GM18858 (cell line): ENCODE data around the gene NFASC.

Experiments
- ATAC-seq: cut with Tn5 transposase; IDR thresholded peaks from one replicate; pipeline ENCODE4 v1.9.1; 2021; ENCODE audit not compliant: unreplicated experiment

NFASC gene

GRCh38 chr1:204979306-204979705 is 108.6 kb downstream of the NFASC start:
- ATAC-seq = no peak

GRCh38 chr1:204979891-204980649 is 109.4 kb downstream of the NFASC start:
- ATAC-seq = no peak

- no peak for ATAC-seq
Observed at GRCh38 chr1:204980840-204981405, 110.3 kb downstream of the NFASC start.

- ATAC-seq = no peak
Observed at GRCh38 chr1:204983136-204983535, 112.5 kb downstream of the NFASC start.

- no peak for ATAC-seq
Observed at GRCh38 chr1:204983881-204984280, 113.2 kb downstream of the NFASC start.

- ATAC-seq = no peak
Observed at GRCh38 chr1:204984499-204984898, 113.8 kb downstream of the NFASC start.

GRCh38 chr1:204986181-204986580 is 115.5 kb downstream of the NFASC start:
- ATAC-seq = no peak

GRCh38 chr1:204987689-204988088 is 117.0 kb downstream of the NFASC start:
- ATAC-seq = no peak

GRCh38 chr1:204988196-204988595 is 117.5 kb downstream of the NFASC start:
- ATAC-seq = no peak

GRCh38 chr1:204989266-204990058 is 118.8 kb downstream of the NFASC start:
- ATAC-seq = no peak

GRCh38 chr1:204990059-204990664 is 119.5 kb downstream of the NFASC start:
- ATAC-seq = no peak

- no peak for ATAC-seq
Observed at GRCh38 chr1:204990721-204991341, 120.2 kb downstream of the NFASC start.

- ATAC-seq = no peak
Observed at GRCh38 chr1:204991342-204991844, 120.7 kb downstream of the NFASC start.

GRCh38 chr1:204992201-204992997 is 121.7 kb downstream of the NFASC start:
- ATAC-seq = no peak

GRCh38 chr1:204992998-204993314 is 122.3 kb downstream of the NFASC start:
- no peak for ATAC-seq

- no peak for ATAC-seq
Observed at GRCh38 chr1:204994086-204994862, 123.6 kb downstream of the NFASC start.

- ATAC-seq = no peak
Observed at GRCh38 chr1:204996981-204997380, 126.3 kb downstream of the NFASC start.

- no peak for ATAC-seq
Observed at GRCh38 chr1:204997591-204998355, 127.1 kb downstream of the NFASC start.

- ATAC-seq = no peak
Observed at GRCh38 chr1:205001162-205001561, 130.5 kb downstream of the NFASC start.
